Gastrocnemius medialis (tissue), 4 donors: ENCODE measurements around the gene ANKS1B. TPM values are rescaled to one million over a fixed set of nuclear protein-coding genes. Genes with fewer than 3 reads are reported as not detected.
A peak's percentile ranks its signal among the peaks of the same experiment; 100 is the strongest.

Experiments used
- ATAC-seq, 2 donors: fragments of 150-250 bp; one replicate each; pipeline ENCODE4 v1.9.1; 2016
- DNase-seq, 2 donors: peaks; one replicate each; pipeline ENCODE4 v3.0.0-alpha.2; 2019
- H3K27ac ChIP-seq, 4 donors: fragments of 200-600 bp; sonication (generic); 1 replicate in 1 of 4; 2 replicates in 3 of 4; pipeline ENCODE4 v1.5.1; 2016 to 2018; ENCODE audit warnings: mild to moderate bottlenecking in 2 of 4, moderate library complexity in 1 of 4
- H3K27me3 ChIP-seq, 3 donors: fragments of 200-600 bp; sonication (generic) in 2 of 3; 1 replicate in 1 of 3; 2 replicates in 2 of 3; pipeline versions ENCODE4 v1.5.1 to v1.6.0; 2016 to 2019; ENCODE audit warnings: mild to moderate bottlenecking in 1 of 3, moderate library complexity in 1 of 3
- H3K36me3 ChIP-seq, 2 donors: fragments of 200-600 bp; sonication (generic) in 1 of 2; one replicate each; pipeline ENCODE4 v1.5.1; 2017 to 2018
- H3K4me1 ChIP-seq, 2 donors: fragments of 200-600 bp; sonication (generic) in 1 of 2; one replicate each; pipeline ENCODE4 v1.5.1; 2016 to 2017; ENCODE audit warnings: mild to moderate bottlenecking in 2 of 2
- H3K4me3 ChIP-seq, 4 donors: fragments of 200-600 bp; sonication (generic) in 3 of 4; 1 replicate in 1 of 4; 2 replicates in 3 of 4; pipeline ENCODE4 v1.5.1; 2016 to 2019; ENCODE audit warnings: mild to moderate bottlenecking in 2 of 4
- H3K9me3 ChIP-seq, 3 donors: fragments of 200-600 bp; sonication (generic) in 2 of 3; 1 replicate in 1 of 3; 2 replicates in 2 of 3; pipeline ENCODE4 v1.5.1; 2016 to 2019
- POLR2A ChIP-seq, 2 donors: fragments of 450-650 bp; IDR thresholded peaks; one replicate each; pipeline ENCODE4 v1.6.1; 2017; ENCODE audit warnings: antibody characterized with exemption in 2 of 2, mild to moderate bottlenecking in 2 of 2, moderate library complexity in 2 of 2
- in situ Hi-C, 4 donors: fragments of 200-750 bp; cut with MboI; loops; one replicate each; pipeline versions ENCODE4 v1.15.0 to v1.8.0; 2017; ENCODE audit warnings: low sequenced_read_pairs in 4 of 4
- intact Hi-C: fragments of 100-400 bp; cut with DNase I; formaldehyde crosslinking; loops from one replicate; pipeline ENCODE4 v1.15.1; 2023; ENCODE audit warnings: low total_unique reads
- total RNA-seq, 4 donors: library from RNA; depleted of rRNA; stranded (reverse); fragments of >200 nt; gene quantifications; one replicate each; pipeline versions ENCODE4 v1.1.0 to v1.2.3, GENCODE V29; 2016
- TF ChIP-seq, protein P1 (sequence below), 5 experiments: fragments of 450-650 bp in 3 of 5; fragments of 200-600 bp in 2 of 5; sonication (generic) in 2 of 5; IDR thresholded peaks in 4 of 5; conservative IDR thresholded peaks in 1 of 5; 1 replicate in 4 of 5; 2 replicates in 1 of 5; pipeline ENCODE4 v1.5.1; 2016 to 2019; ENCODE audit warnings: antibody characterized with exemption in 5 of 5, mild to moderate bottlenecking in 3 of 5, moderate library complexity in 3 of 5

ANKS1B gene
- total RNA-seq, 4 donors from 2014 or later = 3.9 to 14.5 (median 5.7) TPM

- Histone ChIP-seq H3K9me3 (no peaks in the 10 kb centered on the region), H3K36me3 (no peaks in the 10 kb centered on the region), H3K27ac (no peak overlapping the region), H3K27me3 (no peaks in the 10 kb centered on the region), H3K4me1 (peaks cover 8 to 11% of the 10 kb centered on the region in 2 donors), H3K4me3 (no peak overlapping the region)
- no peak for TF ChIP-seq POLR2A (IDR thresholded peaks at IDR 0.05)
- no peak for ATAC-seq
- in situ Hi-C loops = loop anchor here in 1 of 4 donors (25.0 kb wide), 1 partner anchor 169 kb away; no protein-coding TSS in a partner anchor
- intact Hi-C loops = loop anchor here (5.0 kb wide), 1 partner anchor 169 kb away; no protein-coding TSS in a partner anchor
- DNase-seq = no peak
These were observed 3.0 kb downstream of the ANKS1B start for GRCh38 chr12:99981639-99982190.

GRCh38 chr12:99979471-99979870, 5.3 kb downstream of the ANKS1B start:
- H3K27me3 ChIP-seq = no peaks in the 10 kb centered on the region
- H3K4me1 ChIP-seq = peaks cover 5 to 8% of the 10 kb centered on the region in 2 donors
- intact Hi-C loops (no loop called here), in situ Hi-C loops (loop anchor here in 1 of 4 donors (25.0 kb wide), 1 partner anchor 167 kb away; no protein-coding TSS in a partner anchor)
- TF ChIP-seq, protein P1, sequence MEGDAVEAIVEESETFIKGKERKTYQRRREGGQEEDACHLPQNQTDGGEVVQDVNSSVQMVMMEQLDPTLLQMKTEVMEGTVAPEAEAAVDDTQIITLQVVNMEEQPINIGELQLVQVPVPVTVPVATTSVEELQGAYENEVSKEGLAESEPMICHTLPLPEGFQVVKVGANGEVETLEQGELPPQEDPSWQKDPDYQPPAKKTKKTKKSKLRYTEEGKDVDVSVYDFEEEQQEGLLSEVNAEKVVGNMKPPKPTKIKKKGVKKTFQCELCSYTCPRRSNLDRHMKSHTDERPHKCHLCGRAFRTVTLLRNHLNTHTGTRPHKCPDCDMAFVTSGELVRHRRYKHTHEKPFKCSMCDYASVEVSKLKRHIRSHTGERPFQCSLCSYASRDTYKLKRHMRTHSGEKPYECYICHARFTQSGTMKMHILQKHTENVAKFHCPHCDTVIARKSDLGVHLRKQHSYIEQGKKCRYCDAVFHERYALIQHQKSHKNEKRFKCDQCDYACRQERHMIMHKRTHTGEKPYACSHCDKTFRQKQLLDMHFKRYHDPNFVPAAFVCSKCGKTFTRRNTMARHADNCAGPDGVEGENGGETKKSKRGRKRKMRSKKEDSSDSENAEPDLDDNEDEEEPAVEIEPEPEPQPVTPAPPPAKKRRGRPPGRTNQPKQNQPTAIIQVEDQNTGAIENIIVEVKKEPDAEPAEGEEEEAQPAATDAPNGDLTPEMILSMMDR (IDR thresholded peaks at IDR 0.05 in 4 of 5, conservative IDR thresholded peaks at IDR 0.05 in 1 of 5) = no peak
- TF ChIP-seq POLR2A (IDR thresholded peaks at IDR 0.05) = no peak
- no peaks in the 10 kb centered on the region for H3K9me3 ChIP-seq
- ATAC-seq (no peak), DNase-seq (no peak)
- no peaks in the 10 kb centered on the region for H3K36me3 ChIP-seq
- H3K4me3 ChIP-seq = no peak overlapping the region
- H3K27ac ChIP-seq = no peak overlapping the region

DNA sequence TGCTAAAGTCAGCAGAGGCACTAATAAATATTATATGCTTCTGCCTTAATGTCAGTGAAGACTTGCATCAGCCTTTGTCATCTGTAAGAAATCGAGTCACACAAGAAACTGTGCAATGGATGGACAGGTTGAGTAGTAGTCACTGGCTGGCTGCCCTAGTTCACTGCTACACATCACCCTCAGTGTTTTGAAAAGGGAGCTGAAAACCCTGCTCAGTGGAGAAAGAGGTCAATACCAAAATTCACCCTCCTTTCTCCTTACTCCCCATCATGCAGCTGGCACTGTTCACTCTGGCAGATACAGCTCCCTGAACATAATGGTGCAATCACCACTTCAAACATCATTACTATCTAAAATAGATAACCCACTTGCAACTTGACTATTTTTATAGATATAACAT, 6.6 kb downstream of the ANKS1B start:
- intact Hi-C loops (no loop called here), in situ Hi-C loops (loop anchor here in 1 of 4 donors (25.0 kb wide), 1 partner anchor 166 kb away; no protein-coding TSS in a partner anchor)
- Histone ChIP-seq H3K36me3 (no peaks in the 10 kb centered on the region), H3K4me3 (no peak overlapping the region), H3K27me3 (no peaks in the 10 kb centered on the region), H3K4me1 (peaks cover 5 to 8% of the 10 kb centered on the region in 2 donors), H3K9me3 (no peaks in the 10 kb centered on the region), H3K27ac (no peak overlapping the region)
- ATAC-seq (peak in 1 of 2 donors; percentile 28), DNase-seq (no peak)
- TF ChIP-seq, protein P1 (IDR thresholded peaks at IDR 0.05 in 4 of 5, conservative IDR thresholded peaks at IDR 0.05 in 1 of 5) = no peak
- TF ChIP-seq POLR2A (IDR thresholded peaks at IDR 0.05) = no peak

DNA sequence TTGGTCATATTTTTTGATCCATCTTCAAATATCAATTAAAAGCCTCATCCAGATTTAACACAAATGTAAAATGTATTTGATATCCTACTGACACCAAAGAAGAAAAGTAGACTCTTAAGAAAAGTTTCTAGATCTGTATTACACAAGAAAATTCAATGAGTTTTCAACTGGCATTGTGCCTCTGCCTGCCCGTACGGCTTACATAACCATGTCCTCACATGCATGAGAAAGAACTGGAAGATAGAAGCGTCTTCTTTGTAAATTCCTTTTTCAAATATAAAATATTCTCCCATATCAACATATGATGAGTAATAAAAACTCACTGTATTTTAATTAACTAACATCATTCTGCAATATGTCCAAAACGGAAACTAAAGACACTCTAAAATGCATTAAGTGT, 7.2 kb downstream of the ANKS1B start:
- Histone ChIP-seq H3K36me3 (no peaks in the 10 kb centered on the region), H3K4me3 (no peak overlapping the region), H3K4me1 (peaks cover 5 to 8% of the 10 kb centered on the region in 2 donors), H3K27ac (no peak overlapping the region), H3K9me3 (no peaks in the 10 kb centered on the region), H3K27me3 (no peaks in the 10 kb centered on the region)
- in situ Hi-C loops = loop anchor here in 1 of 4 donors (25.0 kb wide), 1 partner anchor 165 kb away; no protein-coding TSS in a partner anchor
- intact Hi-C loops = no loop called here
- TF ChIP-seq, protein P1 (IDR thresholded peaks at IDR 0.05 in 4 of 5, conservative IDR thresholded peaks at IDR 0.05 in 1 of 5) = no peak
- TF ChIP-seq POLR2A (IDR thresholded peaks at IDR 0.05) = no peak
- peak in 1 of 2 donors; percentile 33 for ATAC-seq
- DNase-seq = peak in 1 of 2 donors; percentile 17

DNA sequence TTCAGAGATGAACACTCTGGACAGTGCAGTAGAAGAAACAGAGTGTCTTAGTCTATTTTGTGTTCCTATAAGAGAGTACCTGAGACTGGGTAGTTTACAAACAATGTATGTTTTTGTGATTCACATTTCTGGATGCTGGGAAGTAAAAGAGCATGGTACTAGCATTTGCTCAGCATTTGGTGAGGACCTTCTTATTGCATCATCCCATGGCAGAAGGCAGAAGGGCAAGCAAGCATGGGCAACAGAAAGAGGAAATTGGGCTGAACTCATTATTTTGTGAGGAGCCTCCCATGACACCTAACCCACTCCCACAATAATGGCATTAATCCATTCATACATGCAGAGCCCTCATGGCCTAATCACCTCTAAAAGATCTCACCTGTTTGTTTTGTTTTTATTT, 8.0 kb downstream of the ANKS1B start:
- TF ChIP-seq, protein P1 (IDR thresholded peaks at IDR 0.05 in 4 of 5, conservative IDR thresholded peaks at IDR 0.05 in 1 of 5) = no peak
- TF ChIP-seq POLR2A (IDR thresholded peaks at IDR 0.05) = no peak
- Histone ChIP-seq H3K36me3 (no peaks in the 10 kb centered on the region), H3K4me1 (peaks cover 0 to 8% of the 10 kb centered on the region in 2 donors), H3K27ac (no peak overlapping the region), H3K9me3 (no peaks in the 10 kb centered on the region), H3K4me3 (no peak overlapping the region), H3K27me3 (no peaks in the 10 kb centered on the region)
- intact Hi-C loops (no loop called here), in situ Hi-C loops (loop anchor here in 1 of 4 donors (25.0 kb wide), 1 partner anchor 164 kb away; no protein-coding TSS in a partner anchor)
- ATAC-seq = peak in 1 of 2 donors; percentile 59
- no peak for DNase-seq
